Measurements from ENCODE around the gene ABR.
A peak's percentile ranks its signal among the peaks of the same experiment; 100 is the strongest.

DNA sequence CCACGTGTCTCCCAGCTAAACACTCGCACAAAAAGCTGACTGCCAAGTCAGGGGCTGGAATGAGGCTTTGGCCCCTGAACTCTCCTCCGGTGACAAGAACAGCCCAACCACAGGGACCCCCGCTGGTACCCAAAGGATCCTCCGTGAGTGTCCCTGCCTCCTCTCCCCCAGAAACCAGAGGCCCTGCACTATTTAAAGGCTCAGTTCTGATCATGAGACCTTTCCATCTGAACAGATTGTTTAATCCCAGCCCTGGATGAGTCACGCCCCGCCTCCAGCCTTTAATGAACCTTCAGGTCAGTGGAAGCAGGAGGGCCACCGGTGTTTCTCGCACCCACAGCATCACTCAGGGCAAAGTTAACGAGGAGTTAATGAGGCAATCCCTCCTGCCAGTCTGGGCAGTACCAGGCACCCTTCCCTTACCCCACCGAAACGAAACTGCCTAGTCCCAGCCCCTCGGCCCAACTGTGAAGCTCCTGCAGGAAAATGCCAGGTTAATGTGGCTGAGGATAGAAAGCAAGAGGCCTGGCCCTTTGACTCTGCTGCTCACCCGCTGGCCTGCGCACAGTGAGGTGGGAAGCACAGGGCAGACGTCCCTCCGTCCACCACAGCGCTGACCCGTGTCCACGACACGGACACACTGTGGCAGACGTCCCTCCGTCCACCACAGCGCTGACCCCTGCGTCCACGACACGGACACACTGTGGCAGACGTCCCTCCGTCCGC is 150.4 kb downstream of the ABR start:
- TF ChIP-seq POLR2A (IDR thresholded peaks at IDR 0.05) (no peak), CTCF (IDR thresholded peaks at IDR 0.05) (no peak), POLR2AphosphoS5 (IDR thresholded peaks at IDR 0.05) (peak; percentile 43)

Data from prostate gland (tissue), 2 donors.